H1 (cell line): ENCODE results near the gene CORO2B. TPM values are rescaled to one million over a fixed set of nuclear protein-coding genes. Genes with fewer than 3 reads are reported as not detected.
A peak's percentile ranks its signal among the peaks of the same experiment; 100 is the strongest.

Experiments used
- CTCF ChIA-PET: fragments of 300-600 bp; sonication (Branson Sonifier 250); formaldehyde crosslinking; loops from one replicate; lab custom pipeline; 2021; ENCODE audit not compliant: partially characterized antibody; lab: Charles Lee
- POLR2A ChIA-PET: fragments of 300-600 bp; sonication (Branson Sonifier 250); formaldehyde crosslinking; loops from one replicate; lab custom pipeline; 2021; ENCODE audit warnings: inconsistent platforms; ENCODE audit not compliant: partially characterized antibody; lab: Charles Lee
- DNase-seq, 2 experiments: peaks; one replicate each; pipeline versions ENCODE4 v3.0.0 to v3.0.0-alpha.2; 2010 to 2022; ENCODE audit warnings: low spot score in 2 of 2, low read depth in 1 of 2, mixed read lengths in 1 of 2
- FAIRE-seq: peaks from 2 replicates; lab custom pipeline; 2011; peaks lifted over from hg19 to GRCh38; lab: Jason Lieb, UNC
- H2AFZ ChIP-seq: 2 replicates; pipeline ENCODE4 v1.8.1; 2012; ENCODE audit warnings: low read length, inconsistent platforms
- H2AK5ac ChIP-seq: 2 replicates; pipeline ENCODE4 v1.6.1; 2013; ENCODE audit warnings: low read depth, low read length
- H2BK120ac ChIP-seq: replicated peaks from 2 replicates; pipeline ENCODE3; 2013; ENCODE audit warnings: low read depth, low read length, inconsistent platforms
- H2BK12ac ChIP-seq: 2 replicates; pipeline ENCODE4 v1.6.1; 2013; ENCODE audit warnings: low read depth, low read length
- H2BK15ac ChIP-seq: 2 replicates; pipeline ENCODE4 v1.6.1; 2013; ENCODE audit warnings: low read length
- H2BK20ac ChIP-seq: 2 replicates; pipeline ENCODE4 v1.6.1; 2013; ENCODE audit warnings: low read length
- H2BK5ac ChIP-seq: 2 replicates; pipeline ENCODE4 v1.6.1; 2013; ENCODE audit warnings: low read depth, low read length
- H3K14ac ChIP-seq: 2 replicates; pipeline ENCODE4 v1.6.1; 2013; ENCODE audit warnings: inconsistent platforms; ENCODE audit not compliant: insufficient read length
- H3K18ac ChIP-seq: 2 replicates; pipeline ENCODE4 v1.6.1; 2013; ENCODE audit warnings: low read length; ENCODE audit errors: extremely low read depth
- H3K23ac ChIP-seq: 2 replicates; pipeline ENCODE4 v1.6.1; 2013; ENCODE audit warnings: inconsistent platforms; ENCODE audit not compliant: insufficient read length
- H3K23me2 ChIP-seq: 2 replicates; pipeline ENCODE4 v1.6.1; 2013; ENCODE audit warnings: low read depth, low read length
- H3K27ac ChIP-seq: 2 replicates; pipeline ENCODE4 v1.6.1; 2011; ENCODE audit warnings: low read depth, low read length, inconsistent platforms
- H3K27me3 ChIP-seq, 4 experiments: replicated peaks in 1 of 4; 1 replicate in 1 of 4; 2 replicates in 3 of 4; pipeline versions ENCODE4 v1.6.1 to v1.8.1; 2011 to 2013; ENCODE audit warnings: low read length in 3 of 4, mild to moderate bottlenecking in 3 of 4, inconsistent platforms in 2 of 4, mixed read lengths in 2 of 4, moderate library complexity in 1 of 4; ENCODE audit not compliant: control insufficient read depth in 3 of 4, insufficient read depth in 3 of 4; ENCODE audit errors: extremely low read depth in 1 of 4
- H3K36me3 ChIP-seq, 4 experiments: 2 replicates each; pipeline versions ENCODE4 v1.6.1 to v1.8.1; 2011 to 2013; ENCODE audit warnings: mild to moderate bottlenecking in 4 of 4, low read length in 3 of 4, moderate library complexity in 2 of 4, control low read depth in 1 of 4, inconsistent platforms in 1 of 4; ENCODE audit not compliant: insufficient read depth in 4 of 4, control insufficient read depth in 2 of 4
- H3K4ac ChIP-seq: replicated peaks from 2 replicates; pipeline ENCODE3; 2013; ENCODE audit warnings: low read length, low read depth, mixed read lengths, inconsistent platforms; ENCODE audit not compliant: insufficient read length
- H3K4me1 ChIP-seq, 4 experiments: replicated peaks in 1 of 4; 1 replicate in 1 of 4; 2 replicates in 3 of 4; pipeline versions ENCODE4 v1.6.1 to v1.8.1; 2011 to 2013; ENCODE audit warnings: low read length in 3 of 4, inconsistent platforms in 2 of 4, mixed read lengths in 1 of 4; ENCODE audit not compliant: insufficient read depth in 4 of 4, control insufficient read depth in 3 of 4
- H3K4me2 ChIP-seq, 2 experiments: 2 replicates each; pipeline versions ENCODE4 v1.6.1 to v1.8.1; 2011 to 2013; ENCODE audit warnings: low read depth in 2 of 2, low read length in 2 of 2, control low read depth in 1 of 2, inconsistent platforms in 1 of 2, mild to moderate bottlenecking in 1 of 2; ENCODE audit not compliant: insufficient read depth in 1 of 2
- H3K4me3 ChIP-seq, 4 experiments: fragments of 200-600, 300-600 bp in 1 of 4; sonication (generic), shearing (Covaris generic), sonication (Bioruptor Twin) in 1 of 4; 2 replicates each; pipeline versions ENCODE4 v1.5.1 to v1.8.1; 2011 to 2016; ENCODE audit warnings: low read length in 4 of 4, low read depth in 3 of 4, control low read depth in 2 of 4, inconsistent platforms in 2 of 4, mild to moderate bottlenecking in 2 of 4, mixed read lengths in 1 of 4, moderate library complexity in 1 of 4; ENCODE audit not compliant: insufficient read depth in 2 of 4; ENCODE audit errors: extremely low read depth in 1 of 4
- H3K56ac ChIP-seq: replicated peaks from 2 replicates; pipeline ENCODE3; 2013; ENCODE audit warnings: low read depth, mild to moderate bottlenecking, mixed read lengths, low read length, inconsistent platforms; ENCODE audit not compliant: insufficient read length
- H3K79me1 ChIP-seq: 2 replicates; pipeline ENCODE4 v1.6.1; 2013; ENCODE audit warnings: low read depth, low read length, control low read depth
- H3K79me2 ChIP-seq, 2 experiments: 2 replicates each; pipeline versions ENCODE4 v1.6.1 to v1.8.1; 2012 to 2013; ENCODE audit warnings: low read length in 2 of 2, mild to moderate bottlenecking in 2 of 2, inconsistent platforms in 1 of 2; ENCODE audit not compliant: insufficient read depth in 2 of 2, control insufficient read depth in 1 of 2
- H3K9ac ChIP-seq, 4 experiments: replicated peaks in 1 of 4; 1 replicate in 1 of 4; 2 replicates in 3 of 4; pipeline versions ENCODE4 v1.6.1 to v1.8.1; 2011 to 2013; ENCODE audit warnings: low read depth in 3 of 4, low read length in 3 of 4, control low read depth in 2 of 4, mild to moderate bottlenecking in 2 of 4, moderate library complexity in 2 of 4, inconsistent platforms in 1 of 4; ENCODE audit errors: extremely low read depth in 1 of 4
- H3K9me3 ChIP-seq, 2 experiments: 2 replicates each; pipeline versions ENCODE4 v1.6.1 to v1.8.1; 2012 to 2013; ENCODE audit warnings: mild to moderate bottlenecking in 2 of 2, moderate library complexity in 2 of 2, control low read depth in 1 of 2, inconsistent platforms in 1 of 2, low read depth in 1 of 2, low read length in 1 of 2, mixed read lengths in 1 of 2; ENCODE audit not compliant: insufficient read depth in 2 of 2
- H4K20me1 ChIP-seq, 2 experiments: replicated peaks in 1 of 2; 2 replicates each; pipeline versions ENCODE3 to v1.8.1; 2011 to 2013; ENCODE audit warnings: inconsistent platforms in 2 of 2, low read length in 2 of 2, mild to moderate bottlenecking in 1 of 2; ENCODE audit not compliant: insufficient read depth in 2 of 2, control insufficient read depth in 1 of 2
- H4K5ac ChIP-seq: 2 replicates; pipeline ENCODE4 v1.6.1; 2013; ENCODE audit warnings: low read length, low read depth, mixed read lengths, inconsistent platforms; ENCODE audit not compliant: insufficient read length
- H4K8ac ChIP-seq: 2 replicates; pipeline ENCODE4 v1.8.0; 2013; ENCODE audit warnings: mild to moderate bottlenecking, moderate library complexity, low read length, inconsistent platforms; ENCODE audit not compliant: insufficient read depth; ENCODE audit errors: extremely low read depth
- H4K91ac ChIP-seq: replicated peaks from 2 replicates; pipeline ENCODE3; 2013; ENCODE audit warnings: low read length, mixed read lengths, inconsistent platforms; ENCODE audit not compliant: insufficient read length
- ASH2L ChIP-seq: fragments of 200-600, 300-600 bp; sonication (generic); IDR thresholded peaks from one replicate; pipeline ENCODE4 v1.7.1; 2017; ENCODE audit warnings: low read length
- CEBPB ChIP-seq: IDR thresholded peaks from 2 replicates; pipeline ENCODE4 v1.6.1; 2012; ENCODE audit warnings: low read depth, low read length
- JUN ChIP-seq: IDR thresholded peaks from 2 replicates; pipeline ENCODE4 v1.6.1; 2011; ENCODE audit warnings: low read depth, mild to moderate bottlenecking, improper control_type of control experiment, low read length
- JUND ChIP-seq: IDR thresholded peaks from 2 replicates; pipeline ENCODE4 v1.6.1; 2011; ENCODE audit warnings: mild to moderate bottlenecking, improper control_type of control experiment, low read length
- RNF2 ChIP-seq: fragments of 200-900, 300-1000 bp; sonication (generic); IDR thresholded peaks from 2 replicates; pipeline ENCODE4 v1.7.1; 2016; ENCODE audit warnings: borderline replicate concordance, low read depth, mild to moderate bottlenecking, antibody characterized with exemption, low read length; ENCODE audit not compliant: poor library complexity, severe bottlenecking; ENCODE audit errors: missing control alignments
- WGBS, 2 experiments: shearing (Covaris generic) in 1 of 2; methylation state at CpG; one replicate each; pipeline versions ENCODE4 v1.1.6 to v1.1.7; 2013 to 2015; ENCODE audit warnings: low lambda C conversion rate in 2 of 2, mixed read lengths in 2 of 2, inconsistent platforms in 1 of 2, low coverage in 1 of 2, missing lambda C conversion rate in 1 of 2; ENCODE audit not compliant: insufficient replicate concordance in 2 of 2, insufficient coverage in 1 of 2, insufficient read length in 1 of 2; ENCODE audit errors: extremely low coverage in 1 of 2, missing lambda C conversion rate in 1 of 2; 5-methylcytosine and 5-hydroxymethylcytosine counted together
- polyA plus RNA-seq, 7 experiments: library from polyadenylated mRNA; depleted of rRNA in 3 of 7; stranded (reverse) in 5 of 7; unstranded in 2 of 7; fragments of >200 nt in 5 of 7; fragments of 200-250 nt in 2 of 7; gene quantifications; 1 replicate in 5 of 7; 2 replicates in 1 of 7; 4 replicates in 1 of 7; pipeline versions ENCODE4 v1.2.1 to v1.2.3, GENCODE V29; 2011 to 2013; ENCODE audit warnings: missing spikeins in 2 of 7, mixed read lengths in 2 of 7
- total RNA-seq: library from RNA; stranded (reverse); fragmentation: NEBNext Ultra II Directional; extraction: Animal tissue kit (Norgen Biotek cat#: 25700); gene quantifications from 2 replicates; pipeline ENCODE4 v1.2.1, GENCODE V29; 2021

The CORO2B gene
- total and polyA plus RNA-seq, 2 of the 8 experiments (the other 6 are each of a cell fraction or from before 2014, with no cell fraction given) = 3.4 to 6.7 TPM

DNA sequence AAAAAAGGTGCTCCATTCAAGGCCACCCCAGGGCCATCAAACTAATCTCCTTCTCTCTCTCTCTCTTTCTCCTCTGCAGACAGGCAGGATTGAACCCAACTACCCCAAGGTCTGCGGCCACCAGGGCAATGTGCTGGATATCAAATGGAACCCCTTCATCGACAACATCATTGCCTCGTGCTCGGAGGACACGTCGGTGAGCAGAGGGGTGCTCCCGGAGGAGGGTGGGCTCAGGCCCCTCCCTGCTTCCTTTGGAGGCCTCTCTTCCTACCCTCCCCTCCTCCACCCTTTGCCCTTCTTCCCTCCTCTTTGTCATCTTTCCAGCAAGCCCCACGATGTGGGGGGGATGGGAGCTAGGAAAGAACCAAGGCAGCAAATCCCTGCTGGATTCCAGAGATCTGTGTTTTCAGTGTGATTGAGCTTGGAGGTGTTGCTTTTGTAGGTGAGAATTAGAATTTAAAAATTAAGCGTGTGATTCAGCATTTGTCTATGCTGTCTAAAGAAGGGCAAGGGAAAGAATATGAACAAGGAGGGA lies 116.3 kb downstream of the CORO2B start:
- no peak overlapping the region for H3K4me3 ChIP-seq
- H3K9me3 ChIP-seq = no peaks in the 10 kb centered on the region
- H3K79me2 ChIP-seq = no peaks in the 10 kb centered on the region
- H3K56ac ChIP-seq = no peak overlapping the region
- H2BK120ac ChIP-seq = no peak overlapping the region
- H3K18ac ChIP-seq = no peak overlapping the region
- no peak for DNase-seq
- H2BK15ac ChIP-seq = 0 out of 2 replicates have a peak overlapping the region, but pooled peaks have one; percentile 61
- 0 out of 7 replicates have a peak, but pooled peaks cover 0 to 3% (median 0%) of the 10 kb centered on the region in 4 experiments for H3K27me3 ChIP-seq
- peak overlapping the region; percentile 2 to 23; a peak in 2 of 4 replicates for H3K4me2 ChIP-seq
- 73% methylated on average over 9 of the region's 9 CpGs; no CpG with 5 or more reads in 1 of the 2 experiments for WGBS, 2 experiments
- peaks cover 2 to 18% (median 10%) of the 10 kb centered on the region in 4 experiments for H3K4me1 ChIP-seq
- H3K4ac ChIP-seq = no peak overlapping the region
- FAIRE-seq = no peak
- peak overlapping the region; percentile 67 for H2AFZ ChIP-seq
- peak overlapping the region; percentile 95 for H2BK20ac ChIP-seq
- ChIA-PET CTCF (interaction anchor here (1.2 to 7.7 kb wide), 3 partner anchors 9 to 388 kb away, joined by 4 to 52 read pairs (median 4); no protein-coding TSS in a partner anchor), POLR2A (interaction anchor here (1.3 kb wide), 1 partner anchor 9 kb away, joined by 3 read pairs; no protein-coding TSS in a partner anchor)
- TF ChIP-seq JUND (no peak), CEBPB (no peak), ASH2L (peak; percentile 48), JUN (no peak), RNF2 (no peak)
- TF ChIP-seq, all 59 proteins: peak for 1
- Histone ChIP-seq H4K20me1 (no peaks in the 10 kb centered on the region), H4K5ac (no peak overlapping the region), H2BK12ac (peak overlapping the region; percentile 63; the same call in 1 of the 2 replicates), H3K9ac (no peak overlapping the region), H3K36me3 (no peaks in the 10 kb centered on the region), H4K8ac (no peak overlapping the region; the same call in 1 of the 2 replicates), H2AK5ac (no peak overlapping the region), H3K14ac (no peak overlapping the region), H3K27ac (no peak overlapping the region), H3K79me1 (no peaks in the 10 kb centered on the region), H3K23me2 (peaks cover 3% of the 10 kb centered on the region; the same call in 1 of the 2 replicates), H4K91ac (no peak overlapping the region), H3K23ac (no peak overlapping the region), H2BK5ac (no peak overlapping the region; the same call in 1 of the 2 replicates)
